NCI-H2107 (cell line): Measurements from ENCODE around the gene RPRML.
"Not testable (repeated sequence)": the region's sequence is repeated elsewhere in the genome, so short reads cannot be mapped to it uniquely, and the experiment has no call there.

Experiments used
- DNase-seq: peaks from one replicate; lab custom pipeline; 2025; lab: John Stamatoyannopoulos, UW

Gene RPRML

GRCh38 chr17:46976626-46977270, 2.3 kb downstream of the RPRML start:
- DNase-seq = no peak

DNA sequence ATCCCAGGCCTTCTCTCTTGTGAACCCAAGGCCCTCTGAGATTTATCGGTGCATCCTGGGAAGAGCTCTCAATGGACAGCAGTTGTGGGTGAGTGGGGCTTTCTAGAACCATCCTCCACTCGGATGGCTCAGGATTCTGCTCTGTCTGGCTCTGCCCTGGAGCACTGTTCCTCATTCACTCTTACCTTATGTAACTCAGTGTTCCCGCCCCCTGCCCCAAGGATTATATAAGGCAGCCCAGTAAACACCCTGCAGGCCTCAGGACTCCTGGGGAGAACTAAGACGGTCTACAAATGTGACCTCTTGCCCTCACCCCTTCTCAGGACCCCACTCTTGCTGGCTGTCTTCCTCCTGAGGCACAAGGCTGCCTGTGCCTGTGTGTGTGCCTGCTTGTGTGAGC, 3.8 kb downstream of the RPRML start:
- no peak for DNase-seq

DNA sequence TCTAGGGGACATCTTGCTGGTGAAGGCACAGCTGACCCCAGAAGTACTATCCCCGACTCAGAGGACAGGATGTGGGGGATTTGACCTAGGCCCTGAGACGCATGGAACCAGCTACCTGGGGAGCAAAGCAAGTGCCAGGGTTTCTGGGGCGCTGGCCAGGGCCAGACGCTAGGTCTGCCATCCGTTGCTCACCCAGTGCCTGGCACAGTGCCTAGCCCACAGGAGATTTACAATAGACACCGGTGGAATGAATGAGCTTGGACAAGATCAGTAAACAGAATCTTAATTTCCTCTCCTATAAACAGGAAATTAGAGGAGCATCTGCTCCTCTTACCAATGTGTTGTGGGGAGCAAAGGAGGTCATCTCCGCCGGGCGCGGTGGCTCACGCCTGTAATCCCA, 5.0 kb downstream of the RPRML start:
- no peak for DNase-seq

DNA sequence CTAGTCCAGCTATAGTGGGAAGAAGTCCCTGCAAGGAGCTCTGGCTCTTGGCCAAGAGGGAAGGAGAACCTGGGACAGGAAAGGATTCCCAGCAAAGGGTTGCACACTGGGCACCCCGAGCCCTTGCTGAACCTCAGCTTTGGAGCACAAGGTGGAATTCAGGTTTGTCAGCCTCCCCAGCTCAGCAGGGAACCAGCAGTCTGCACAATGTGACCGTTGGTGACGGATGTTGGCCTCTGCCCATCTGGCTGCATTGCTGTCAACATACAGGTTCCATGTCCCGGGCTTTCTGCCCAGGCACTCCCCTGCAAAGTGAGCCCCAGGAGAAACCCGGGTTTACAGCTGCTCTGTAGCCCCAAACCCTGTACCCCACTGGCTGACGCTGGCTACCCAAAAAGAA, 6.7 kb downstream of the RPRML start:
- DNase-seq = no peak

DNA sequence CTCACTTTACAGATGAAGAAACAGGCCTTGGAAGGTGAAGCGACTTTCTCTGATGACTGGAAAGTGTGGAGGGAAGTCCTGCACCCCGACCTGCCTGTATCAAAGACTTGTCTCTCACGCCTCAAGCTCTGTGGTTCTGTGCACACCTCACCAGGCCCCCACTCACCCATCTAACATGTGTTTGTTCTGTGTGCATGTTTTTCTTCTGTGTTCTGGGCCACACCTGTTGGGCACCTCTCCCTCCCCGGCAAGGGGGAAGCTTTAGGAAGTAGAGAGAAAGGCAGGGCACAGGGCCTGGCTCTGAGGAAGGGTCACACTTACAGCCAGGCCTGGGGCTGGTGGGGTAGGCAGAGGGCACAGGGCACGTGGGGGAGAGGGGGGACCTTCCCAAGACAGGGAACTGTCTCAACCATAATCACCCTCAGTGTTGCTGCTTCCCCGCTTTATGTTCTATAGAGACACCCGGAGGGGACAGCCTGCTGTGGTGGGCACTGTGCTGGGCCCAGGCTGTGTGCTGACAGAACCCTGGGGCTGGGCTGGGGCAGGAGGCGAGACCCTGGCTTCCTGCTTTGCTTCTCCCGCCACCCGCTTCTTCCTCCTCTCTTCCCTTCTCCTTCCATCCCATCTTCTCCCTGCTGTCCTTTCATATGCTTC, 7.3 kb downstream of the RPRML start:
- DNase-seq = no peak

DNA sequence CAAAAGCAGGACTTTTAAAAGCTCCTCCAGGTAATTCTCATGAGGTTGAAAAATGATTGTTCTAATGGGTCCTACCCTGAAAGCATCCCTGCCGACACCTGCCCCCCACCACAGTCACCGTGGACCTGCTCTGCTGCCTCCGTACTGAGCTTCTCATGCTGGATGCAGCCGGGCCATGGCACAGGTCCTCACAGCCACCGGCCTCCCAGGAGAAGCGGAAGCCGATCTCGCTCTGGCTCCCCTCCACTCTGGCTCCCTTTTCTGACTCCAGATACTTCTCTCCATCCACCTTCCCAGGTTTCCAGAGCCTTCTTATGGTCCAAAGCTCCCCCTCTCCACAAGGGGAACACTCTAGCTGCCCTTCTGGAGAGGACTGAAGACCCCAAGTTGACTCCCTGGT, 10.2 kb downstream of the RPRML start:
- DNase-seq = no peak

- no peak for DNase-seq
Measured at GRCh38 chr17:46968224-46968834, 10.7 kb downstream of the RPRML start.

DNA sequence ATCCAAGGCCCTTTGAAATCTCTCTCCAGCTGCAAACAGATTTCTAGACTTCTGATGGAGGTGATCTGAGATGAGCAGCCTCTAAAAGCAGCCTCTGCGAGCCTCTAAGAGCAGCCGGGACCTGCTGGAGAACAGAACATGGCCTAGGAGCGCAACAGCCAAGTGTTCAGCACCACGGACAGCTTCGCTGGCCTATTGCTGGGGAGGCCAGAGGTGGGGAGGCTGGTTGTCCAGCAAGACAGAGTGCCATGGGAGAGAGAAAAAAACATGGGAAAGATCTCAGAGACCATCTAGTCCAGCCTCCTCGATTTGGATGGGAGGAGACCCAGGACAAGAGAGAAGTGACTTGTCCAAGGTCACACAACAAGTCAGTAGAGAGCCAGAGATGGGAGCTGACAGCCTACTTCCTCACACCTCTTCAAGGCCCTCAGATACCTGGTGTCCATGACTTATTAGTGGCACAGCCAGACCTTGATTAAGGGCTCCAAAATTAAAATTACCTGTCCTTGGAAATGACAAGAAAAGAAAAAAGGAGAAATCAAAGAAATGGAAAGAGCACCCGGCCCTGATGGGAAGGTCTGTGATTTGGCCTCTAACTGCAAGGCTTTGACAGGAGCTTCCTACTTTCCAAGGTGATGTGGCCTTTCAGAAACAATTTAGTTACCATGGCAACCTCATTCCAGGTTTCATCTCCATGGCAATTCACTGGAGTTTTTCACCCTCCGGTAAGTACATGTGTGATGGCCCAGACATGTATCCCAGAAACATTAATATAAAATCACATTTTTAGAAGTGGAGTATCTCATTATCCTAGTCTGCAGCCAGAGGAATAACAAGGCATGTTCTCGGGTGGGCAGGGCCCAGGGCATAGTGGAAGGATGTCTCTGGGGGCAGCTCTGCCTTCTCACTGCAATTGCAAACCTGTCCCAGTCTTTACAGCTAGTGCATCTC, 14.5 kb downstream of the RPRML start:
- no peak for DNase-seq

DNA sequence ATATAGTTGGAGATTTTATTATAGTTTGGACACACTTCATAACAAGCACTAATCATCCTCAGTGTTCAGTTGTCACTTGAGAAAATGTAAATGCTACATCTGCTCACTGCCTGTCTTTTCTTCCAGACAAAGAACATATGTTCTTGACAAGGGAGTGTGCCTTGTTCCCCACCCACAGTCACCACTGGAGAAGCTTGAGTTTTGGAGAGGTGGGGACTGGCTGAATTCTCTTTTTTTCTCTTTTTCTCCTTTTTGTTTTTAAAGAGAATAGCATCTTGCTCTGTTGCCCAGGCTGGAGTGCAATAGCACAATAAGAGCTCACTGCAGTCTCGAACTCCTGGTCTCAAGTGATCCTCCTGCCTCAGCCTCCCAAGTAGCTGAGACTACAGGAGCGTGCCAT, 15.5 kb downstream of the RPRML start:
- DNase-seq = no peak

GRCh38 chr17:46962374-46962790, 16.7 kb downstream of the RPRML start:
- no peak for DNase-seq

- DNase-seq = no peak
Measured at GRCh38 chr17:46960152-46960551, 18.9 kb downstream of the RPRML start.

- no peak for DNase-seq
Measured at GRCh38 chr17:46958041-46958591, 20.9 kb downstream of the RPRML start.

DNA sequence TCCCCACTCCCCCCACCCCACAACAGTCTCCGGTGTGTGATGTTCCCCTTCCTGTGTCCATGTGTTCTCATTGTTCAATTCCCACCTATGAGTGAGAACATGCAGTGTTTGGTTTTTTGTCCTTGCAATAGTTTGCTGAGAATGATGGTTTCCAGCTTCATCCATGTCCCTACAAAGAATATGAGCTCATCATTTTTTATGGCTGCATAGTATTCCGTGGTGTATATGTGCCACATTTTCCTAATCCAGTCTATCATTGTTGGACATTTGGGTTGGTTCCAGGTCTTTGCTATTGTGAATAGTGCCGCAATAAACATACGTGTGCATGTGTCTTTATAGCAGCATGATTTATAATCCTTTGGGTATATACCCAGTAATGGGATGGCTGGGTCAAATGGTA, 25.9 kb downstream of the RPRML start:
- DNase-seq = not testable (repeated sequence)

DNA sequence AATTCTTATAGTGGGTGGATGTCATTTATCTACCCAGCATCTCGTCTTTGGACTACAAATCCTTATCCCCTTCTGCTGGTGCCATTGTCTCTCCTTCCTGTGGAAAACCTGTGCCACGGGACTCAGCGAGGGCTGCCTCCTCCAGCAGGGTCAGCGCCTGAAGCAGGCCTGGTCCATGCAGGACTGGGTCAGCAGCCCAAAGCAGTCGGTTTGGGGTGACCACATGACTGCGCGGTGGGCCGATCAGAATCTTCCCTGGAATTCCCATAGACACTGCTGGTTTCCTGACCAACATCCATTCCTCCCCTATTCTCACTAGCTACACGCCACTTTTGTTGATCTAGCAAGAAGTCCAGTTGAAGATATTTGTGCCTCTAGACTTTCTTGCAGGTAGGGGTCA, 26.9 kb downstream of the RPRML start:
- no peak for DNase-seq

DNA sequence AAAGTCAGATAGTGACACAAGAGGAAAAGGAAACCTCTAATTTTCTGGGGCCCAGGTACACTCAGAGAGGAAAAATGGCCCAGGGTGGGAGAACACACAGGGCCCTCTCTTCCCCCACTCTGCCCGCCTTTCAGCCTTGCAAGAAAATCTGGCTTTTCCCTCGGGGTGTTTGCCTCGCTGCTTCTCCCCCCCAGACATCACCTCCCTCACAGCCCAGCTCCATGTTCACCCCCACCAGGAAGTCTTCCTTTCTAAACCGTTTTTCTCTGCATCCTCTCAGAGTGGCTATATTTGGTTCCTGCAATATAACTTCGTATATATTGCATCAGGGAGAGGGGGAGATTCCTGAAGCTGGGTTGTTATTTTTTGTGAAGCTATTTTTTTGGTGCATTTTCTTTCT, 27.3 kb downstream of the RPRML start:
- DNase-seq = no peak

- no peak for DNase-seq
Measured at GRCh38 chr17:46950997-46951621, 27.9 kb downstream of the RPRML start.

DNA sequence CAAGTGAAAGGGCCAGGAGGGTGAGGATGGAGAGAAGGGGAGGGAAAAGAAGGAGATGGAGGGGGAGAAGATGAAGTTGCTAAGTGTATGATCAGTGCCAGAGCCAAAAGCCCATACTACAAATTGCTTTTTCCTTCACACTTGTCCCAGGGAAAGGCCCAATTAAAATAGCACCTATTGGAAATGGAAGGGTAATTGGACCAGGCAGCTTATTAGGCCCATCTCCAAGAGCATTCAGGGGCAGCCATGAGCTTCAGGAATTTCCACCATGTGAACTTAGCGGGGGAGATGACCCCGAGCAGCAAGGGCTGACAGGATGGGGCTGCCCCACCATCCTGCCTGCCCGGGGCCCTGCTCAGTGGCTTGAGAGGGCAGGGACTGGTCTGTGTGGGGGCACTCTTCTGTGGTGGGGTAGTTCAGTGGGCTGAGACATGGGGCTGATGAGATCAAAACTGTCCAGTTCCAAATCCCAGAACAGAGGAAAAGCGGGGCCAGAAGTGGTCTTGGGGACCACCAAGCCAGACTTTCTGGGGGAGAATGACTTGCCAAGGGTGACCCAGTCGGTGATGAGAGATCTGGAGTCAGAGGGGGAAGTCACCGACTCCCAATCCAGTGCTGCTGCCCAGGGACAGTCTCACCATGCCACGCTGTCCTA, 28.6 kb downstream of the RPRML start:
- DNase-seq = no peak

DNA sequence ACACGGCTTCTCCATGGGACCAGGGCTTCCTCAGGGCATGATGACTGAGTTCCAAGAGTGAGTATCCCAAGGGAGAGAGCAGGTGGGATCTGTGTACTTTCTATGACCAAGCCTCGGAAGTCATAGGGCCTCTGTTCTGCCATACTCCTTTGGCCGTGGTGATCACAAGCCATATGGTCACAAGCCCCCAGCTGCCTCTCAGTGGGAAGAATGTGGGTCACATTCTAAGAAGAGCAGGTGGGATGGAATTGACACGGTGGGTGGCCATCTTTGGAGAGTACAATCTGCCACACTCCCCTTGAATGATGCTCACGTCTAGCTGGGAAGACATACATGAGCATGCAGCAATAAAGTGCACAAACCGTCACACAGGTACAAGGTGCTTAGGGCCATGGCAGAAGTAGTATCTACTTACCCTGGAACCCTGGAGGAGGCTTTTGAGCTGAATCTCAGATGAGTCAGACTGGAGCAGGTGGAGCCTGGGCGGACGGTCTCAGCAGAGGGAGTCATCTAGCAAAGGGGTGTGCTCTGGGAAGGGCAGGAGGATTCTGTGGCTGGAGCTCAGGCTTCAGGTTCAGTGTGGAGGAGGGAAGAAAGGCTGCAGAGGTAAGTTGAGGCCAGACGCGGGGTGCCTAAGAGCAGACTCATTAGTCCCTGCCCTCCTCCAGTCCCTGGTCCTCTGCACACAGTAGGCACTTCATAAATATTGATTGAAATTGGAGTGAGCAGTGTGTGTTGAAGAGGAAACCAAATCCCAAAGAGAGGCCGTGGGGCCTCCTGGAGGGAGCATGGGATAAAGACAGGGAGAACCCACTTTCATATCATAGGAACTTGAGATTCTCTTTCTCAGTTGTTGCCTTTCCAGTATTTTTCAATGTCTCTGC, 29.5 kb downstream of the RPRML start:
- no peak for DNase-seq

DNA sequence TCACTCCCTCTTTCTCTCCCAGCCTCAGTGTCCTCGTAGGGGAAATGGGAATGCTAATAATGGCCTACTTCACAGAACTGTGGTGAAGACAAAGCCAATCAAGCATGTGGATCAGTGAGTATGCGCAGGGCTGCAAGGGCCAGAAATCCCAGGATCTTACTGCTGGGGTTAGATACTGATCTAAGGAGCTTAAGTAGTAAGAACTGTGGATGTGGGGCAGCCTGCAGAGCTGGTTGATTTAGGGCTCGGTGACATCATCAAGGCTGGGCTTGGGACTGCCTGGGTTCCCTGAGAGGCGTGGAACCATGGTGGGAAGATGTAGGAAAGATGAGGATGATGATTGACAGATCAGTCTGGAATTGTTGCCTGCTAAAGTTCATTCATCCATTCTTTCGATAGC, 30.5 kb downstream of the RPRML start:
- DNase-seq = no peak

DNA sequence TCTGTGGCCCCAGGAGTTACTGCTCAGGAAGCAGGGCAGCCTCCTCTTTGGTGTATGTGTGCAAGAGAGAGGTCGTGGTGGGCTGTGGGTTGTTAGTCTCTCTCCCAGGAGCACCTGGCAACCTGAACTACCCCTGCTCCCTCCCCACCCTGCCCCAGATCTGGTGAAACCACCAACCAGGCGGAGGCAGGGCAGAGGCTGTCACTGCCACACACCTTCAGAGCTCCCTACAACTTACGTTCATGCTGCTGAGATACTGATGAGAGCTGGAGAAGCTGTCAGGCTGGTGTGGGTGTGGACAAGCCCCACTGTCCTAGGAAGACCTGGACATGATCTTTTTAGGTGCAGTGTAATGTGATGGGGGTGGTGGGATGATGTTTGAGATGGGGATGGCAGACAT, 31.8 kb downstream of the RPRML start:
- no peak for DNase-seq
